ENCODE measurements around the gene STPG1. TPM values are rescaled to one million over a fixed set of nuclear protein-coding genes. Genes with fewer than 3 reads are reported as not detected.

The STPG1 gene
- total RNA-seq, 2 donors from 2014 or later, result 2.0 to 3.6 TPM

GRCh38 chr1:24412408-24412807 lies 1.2 kb downstream of the STPG1 start:
- H3K27ac ChIP-seq, result no peak overlapping the region
- H3K27me3 ChIP-seq, result no peaks in the 10 kb centered on the region
- no peak overlapping the region for H3K4me3 ChIP-seq
- no peak for DNase-seq (ENCODE audit: low spot score)
- peaks cover 0 to 14% of the 10 kb centered on the region in 2 donors for H3K4me1 ChIP-seq
- TF ChIP-seq, protein P1, sequence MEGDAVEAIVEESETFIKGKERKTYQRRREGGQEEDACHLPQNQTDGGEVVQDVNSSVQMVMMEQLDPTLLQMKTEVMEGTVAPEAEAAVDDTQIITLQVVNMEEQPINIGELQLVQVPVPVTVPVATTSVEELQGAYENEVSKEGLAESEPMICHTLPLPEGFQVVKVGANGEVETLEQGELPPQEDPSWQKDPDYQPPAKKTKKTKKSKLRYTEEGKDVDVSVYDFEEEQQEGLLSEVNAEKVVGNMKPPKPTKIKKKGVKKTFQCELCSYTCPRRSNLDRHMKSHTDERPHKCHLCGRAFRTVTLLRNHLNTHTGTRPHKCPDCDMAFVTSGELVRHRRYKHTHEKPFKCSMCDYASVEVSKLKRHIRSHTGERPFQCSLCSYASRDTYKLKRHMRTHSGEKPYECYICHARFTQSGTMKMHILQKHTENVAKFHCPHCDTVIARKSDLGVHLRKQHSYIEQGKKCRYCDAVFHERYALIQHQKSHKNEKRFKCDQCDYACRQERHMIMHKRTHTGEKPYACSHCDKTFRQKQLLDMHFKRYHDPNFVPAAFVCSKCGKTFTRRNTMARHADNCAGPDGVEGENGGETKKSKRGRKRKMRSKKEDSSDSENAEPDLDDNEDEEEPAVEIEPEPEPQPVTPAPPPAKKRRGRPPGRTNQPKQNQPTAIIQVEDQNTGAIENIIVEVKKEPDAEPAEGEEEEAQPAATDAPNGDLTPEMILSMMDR (IDR thresholded peaks at IDR 0.05), result no peak
- no peaks in the 10 kb centered on the region for H3K36me3 ChIP-seq
- peaks cover 0 to 6% of the 10 kb centered on the region in 2 donors for H3K9me3 ChIP-seq

DNA sequence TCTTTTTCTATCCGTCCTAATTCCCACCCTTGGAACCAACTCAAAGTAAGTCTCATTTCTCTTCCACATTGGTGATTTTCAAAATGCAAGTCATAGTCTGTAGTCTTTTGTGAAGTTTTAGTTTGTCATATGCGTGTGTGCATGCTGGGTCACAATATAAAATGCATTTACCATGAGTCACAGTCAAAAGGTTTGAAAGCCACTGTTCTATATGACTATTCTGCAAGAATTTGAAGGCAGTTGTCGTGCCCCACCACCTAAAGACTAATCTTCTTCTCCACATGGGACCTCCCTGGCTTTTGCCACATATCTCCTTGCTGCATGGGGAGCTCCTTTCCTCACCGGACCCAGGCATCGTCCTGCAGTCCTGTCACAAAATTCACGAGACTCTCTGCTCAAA lies 1.6 kb downstream of the STPG1 start:
- no peak overlapping the region for H3K4me3 ChIP-seq
- peaks cover 0 to 6% of the 10 kb centered on the region in 2 donors for H3K9me3 ChIP-seq
- no peak for DNase-seq (ENCODE audit: low spot score)
- no peak overlapping the region for H3K27ac ChIP-seq
- H3K27me3 ChIP-seq, result no peaks in the 10 kb centered on the region
- H3K36me3 ChIP-seq, result no peaks in the 10 kb centered on the region
- TF ChIP-seq, protein P1 (IDR thresholded peaks at IDR 0.05), result no peak
- H3K4me1 ChIP-seq, result peaks cover 0 to 13% of the 10 kb centered on the region in 2 donors

GRCh38 chr1:24410750-24411149 lies 2.8 kb downstream of the STPG1 start:
- TF ChIP-seq, protein P1 (IDR thresholded peaks at IDR 0.05), result no peak
- H3K9me3 ChIP-seq, result peaks cover 0 to 6% of the 10 kb centered on the region in 2 donors
- H3K4me3 ChIP-seq, result no peak overlapping the region
- DNase-seq (ENCODE audit: low spot score), result no peak
- no peaks in the 10 kb centered on the region for H3K36me3 ChIP-seq
- H3K27ac ChIP-seq, result no peak overlapping the region
- no peaks in the 10 kb centered on the region for H3K27me3 ChIP-seq
- H3K4me1 ChIP-seq, result peaks cover 0 to 5% of the 10 kb centered on the region in 2 donors

- TF ChIP-seq, protein P1 (IDR thresholded peaks at IDR 0.05), result no peak
Measured at GRCh38 chr1:24409535-24409934, 4.0 kb downstream of the STPG1 start.

GRCh38 chr1:24406788-24407187 lies 6.8 kb downstream of the STPG1 start:
- Histone ChIP-seq H3K4me3 (no peak overlapping the region), H3K27ac (no peak overlapping the region), H3K4me1 (no peaks in the 10 kb centered on the region), H3K27me3 (no peaks in the 10 kb centered on the region), H3K9me3 (peaks cover 0 to 6% of the 10 kb centered on the region in 2 donors), H3K36me3 (no peaks in the 10 kb centered on the region)
- DNase-seq (ENCODE audit: low spot score), result no peak
- TF ChIP-seq, protein P1 (IDR thresholded peaks at IDR 0.05), result no peak

More at GRCh38 chr1:24409535-24409934, 4.0 kb downstream of the STPG1 start:
- Histone ChIP-seq H3K4me1 (no peaks in the 10 kb centered on the region), H3K27ac (no peak overlapping the region), H3K9me3 (peaks cover 0 to 6% of the 10 kb centered on the region in 2 donors), H3K27me3 (no peaks in the 10 kb centered on the region), H3K4me3 (no peak overlapping the region), H3K36me3 (no peaks in the 10 kb centered on the region)
- no peak for DNase-seq (ENCODE audit: low spot score)

DNA sequence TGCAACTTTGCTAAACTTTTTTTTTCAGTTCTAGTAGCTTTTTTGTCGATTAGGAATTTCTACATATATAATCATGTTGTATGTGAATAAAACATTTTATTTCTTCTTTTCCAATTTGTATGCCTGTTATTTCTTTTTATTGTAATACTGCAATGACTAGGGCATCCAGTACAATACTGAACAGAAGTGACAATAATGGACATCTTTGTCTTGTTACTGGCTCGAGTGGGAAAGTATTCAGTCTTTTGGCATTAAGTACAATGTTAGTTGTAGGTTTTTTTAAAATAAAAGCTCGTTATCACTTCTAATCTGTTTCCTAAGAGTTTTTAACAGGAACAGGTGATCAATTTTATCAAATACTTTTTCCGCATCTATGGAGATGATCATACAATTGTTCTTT lies 9.8 kb downstream of the STPG1 start:
- TF ChIP-seq, protein P1 (IDR thresholded peaks at IDR 0.05), result no peak
- no peaks in the 10 kb centered on the region for H3K4me1 ChIP-seq
- H3K27ac ChIP-seq, result no peak overlapping the region
- H3K27me3 ChIP-seq, result no peaks in the 10 kb centered on the region
- DNase-seq (ENCODE audit: low spot score), result no peak
- peaks cover 5% of the 10 kb centered on the region for H3K36me3 ChIP-seq
- H3K9me3 ChIP-seq, result peaks cover 0 to 6% of the 10 kb centered on the region in 2 donors
- H3K4me3 ChIP-seq, result no peak overlapping the region

Measured in right atrium auricular region (tissue), 2 donors.